Effector CD8-positive, alpha-beta T cell (primary cell): ENCODE results near the gene ST3GAL5.

Source experiments
- DNase-seq: peaks from one replicate; lab custom pipeline; 2025; lab: John Stamatoyannopoulos, UW

The ST3GAL5 gene

GRCh38 chr2:85866165-85866659, 22.6 kb downstream of the ST3GAL5 start:
- DNase-seq, result no peak

DNA sequence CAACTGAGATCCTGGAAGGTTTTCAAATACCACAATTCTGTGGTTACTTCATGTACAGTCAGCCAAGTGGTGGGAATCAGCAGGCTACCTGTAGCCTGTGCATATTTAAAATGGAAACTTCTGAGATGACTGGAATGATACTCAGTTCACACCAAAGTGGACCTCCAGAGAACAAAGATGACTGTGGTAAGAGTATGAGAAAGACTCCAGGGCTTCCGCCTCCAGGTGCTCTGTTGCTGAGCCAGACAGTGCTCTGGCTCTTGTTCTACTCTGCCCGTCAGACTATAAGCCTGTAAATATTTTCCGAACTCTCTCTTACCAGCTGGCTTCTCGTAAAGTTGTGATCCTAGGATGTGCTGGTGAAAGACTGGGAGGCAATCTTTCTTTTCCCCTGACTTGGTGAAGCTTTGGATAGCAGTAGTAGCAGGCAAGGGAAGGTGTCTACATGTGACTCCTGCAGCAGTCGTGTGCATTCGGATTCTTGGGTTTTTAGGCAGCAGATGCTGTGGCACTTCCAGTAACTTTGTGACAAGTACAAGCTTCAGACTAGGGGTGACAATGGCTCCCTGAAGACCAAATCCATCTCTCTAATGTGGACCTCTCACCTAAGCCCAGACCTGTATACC, 23.1 kb downstream of the ST3GAL5 start:
- DNase-seq, result no peak

- DNase-seq, result no peak
Observed at GRCh38 chr2:85864654-85865053, 24.1 kb downstream of the ST3GAL5 start.

- no peak for DNase-seq
Observed at GRCh38 chr2:85862426-85862825, 26.4 kb downstream of the ST3GAL5 start.

DNA sequence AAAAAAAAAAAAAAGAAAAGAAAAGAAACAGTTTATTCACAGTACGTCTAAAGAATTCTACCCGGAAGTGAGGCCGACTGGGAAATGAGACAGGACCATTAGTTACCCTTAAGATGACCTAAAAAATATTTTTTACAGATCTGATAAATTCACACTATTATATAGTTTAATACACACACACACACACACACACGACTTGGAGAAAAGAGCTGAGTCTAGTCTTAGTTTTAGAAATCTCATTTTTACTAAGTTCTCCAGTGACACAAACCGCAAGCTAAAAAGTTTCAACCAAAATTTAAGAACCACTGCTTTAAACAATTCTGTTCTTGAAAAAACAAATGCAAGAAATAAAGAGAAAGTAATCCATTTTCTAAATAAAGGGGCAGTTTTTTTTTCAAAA, 27.1 kb downstream of the ST3GAL5 start:
- no peak for DNase-seq

- DNase-seq, result no peak
Observed at GRCh38 chr2:85861180-85861579, 27.6 kb downstream of the ST3GAL5 start.

GRCh38 chr2:85858841-85859240, 29.9 kb downstream of the ST3GAL5 start:
- no peak for DNase-seq

GRCh38 chr2:85854897-85855296, 33.9 kb downstream of the ST3GAL5 start:
- DNase-seq, result no peak

DNA sequence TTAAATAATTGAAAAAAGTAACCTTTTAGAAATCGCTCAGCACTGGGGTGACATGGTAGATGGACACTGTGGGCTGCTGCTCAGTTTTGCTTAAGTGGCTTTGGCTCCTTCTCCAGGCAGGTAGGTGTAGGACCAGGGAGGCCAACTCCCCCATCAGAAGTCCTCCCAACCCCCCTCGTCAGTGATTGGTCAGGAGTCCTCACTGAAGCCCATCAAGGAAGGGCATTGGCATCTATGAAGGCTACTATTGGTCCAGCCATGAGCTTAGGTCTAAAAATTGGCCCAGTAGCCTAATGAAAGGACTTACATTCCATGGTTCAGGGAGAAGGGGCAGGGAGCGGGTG, 34.7 kb downstream of the ST3GAL5 start:
- no peak for DNase-seq

DNA sequence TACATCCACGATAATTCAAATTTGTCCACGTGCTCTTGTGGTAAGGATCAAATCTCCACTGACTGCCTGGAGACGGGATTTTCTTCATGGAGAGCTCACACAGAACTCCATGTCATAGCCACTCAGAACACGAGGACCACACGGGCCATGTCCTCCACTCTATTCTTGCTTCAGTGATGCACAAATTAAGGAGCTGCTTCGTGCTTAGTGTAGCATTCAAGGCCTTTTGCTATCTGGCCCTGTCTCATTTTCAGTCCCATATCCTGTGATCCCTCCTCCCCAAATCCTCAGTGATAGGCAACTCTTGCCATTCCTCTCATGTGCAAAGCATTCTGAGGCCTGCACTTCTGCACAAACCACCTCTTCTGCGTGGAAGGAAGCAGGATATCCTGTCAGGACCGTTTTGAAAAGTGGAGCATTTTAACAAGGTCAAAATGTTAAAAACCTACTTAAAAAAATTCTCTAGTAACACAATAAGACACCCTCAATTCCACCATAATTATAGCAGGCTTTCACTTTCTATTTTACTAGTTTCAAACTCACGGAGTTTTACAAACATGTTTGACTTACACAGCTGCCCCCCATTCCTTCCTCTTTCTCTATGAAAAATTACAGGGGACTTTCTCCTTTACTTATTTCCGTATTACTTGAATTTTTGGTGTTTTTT, 35.2 kb downstream of the ST3GAL5 start:
- no peak for DNase-seq

GRCh38 chr2:85852937-85853498, 35.8 kb downstream of the ST3GAL5 start:
- peak; percentile 38 for DNase-seq

DNA sequence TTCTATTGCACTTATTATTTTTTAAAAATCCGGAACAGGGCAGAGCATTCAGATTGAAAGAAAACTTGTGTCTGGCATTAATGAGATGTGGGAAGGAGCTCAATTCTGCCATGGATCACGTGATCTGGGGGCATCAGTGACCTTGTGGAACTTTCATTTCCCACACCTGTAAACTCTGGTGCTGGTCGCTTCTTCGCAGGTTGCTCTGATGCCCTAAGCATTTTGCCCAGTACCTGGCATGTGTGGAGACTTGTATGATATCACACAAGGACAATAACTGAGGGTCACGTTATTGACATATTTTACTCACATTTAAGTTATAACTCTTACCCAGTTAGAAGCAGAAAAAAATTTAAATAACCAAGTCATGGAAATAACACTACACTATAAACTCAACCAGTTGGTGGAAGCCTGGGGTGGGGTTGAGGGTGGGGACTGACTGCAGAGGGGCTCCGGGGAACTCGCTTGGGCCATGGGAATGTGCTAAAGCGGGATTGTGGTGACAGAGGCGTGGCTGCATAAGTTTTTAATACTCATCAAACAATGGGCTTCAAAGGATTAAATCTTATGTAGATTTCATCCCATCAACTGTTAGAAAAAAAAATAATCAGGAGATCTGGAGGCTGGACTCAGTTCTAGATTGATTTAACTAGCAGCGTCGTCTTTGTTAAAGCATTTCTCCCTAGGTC, 36.5 kb downstream of the ST3GAL5 start:
- DNase-seq, result no peak

GRCh38 chr2:85851253-85852151, 37.3 kb downstream of the ST3GAL5 start:
- DNase-seq, result no peak

GRCh38 chr2:85850451-85850850, 38.3 kb downstream of the ST3GAL5 start:
- DNase-seq, result no peak

- DNase-seq, result no peak
Observed at GRCh38 chr2:85847051-85847588, 41.7 kb downstream of the ST3GAL5 start.

GRCh38 chr2:85846411-85846810, 42.4 kb downstream of the ST3GAL5 start:
- no peak for DNase-seq

GRCh38 chr2:85844486-85844885, 44.3 kb downstream of the ST3GAL5 start:
- DNase-seq, result no peak

DNA sequence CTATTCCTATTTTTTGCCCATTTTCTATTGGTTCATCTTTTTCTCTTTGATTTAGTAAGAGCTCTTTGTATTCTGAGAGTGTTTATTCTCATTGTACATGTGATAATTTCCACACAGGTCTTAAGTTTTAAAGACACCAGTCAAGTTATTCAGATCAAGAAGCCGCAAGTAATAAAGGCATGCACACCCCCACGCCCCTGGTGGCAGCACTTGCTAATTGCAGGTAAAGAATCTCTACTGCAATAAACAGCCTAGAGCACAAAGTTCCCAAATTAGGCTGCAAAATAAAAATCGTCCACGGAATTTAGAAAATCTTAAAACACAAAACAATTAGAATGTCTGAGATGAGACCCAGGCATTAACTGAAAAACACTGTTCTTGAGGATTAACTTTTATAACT, 45.2 kb downstream of the ST3GAL5 start:
- no peak for DNase-seq

- no peak for DNase-seq
Observed at GRCh38 chr2:85840091-85840490, 48.7 kb downstream of the ST3GAL5 start.

- DNase-seq, result no peak
Observed at GRCh38 chr2:85839461-85839860, 49.3 kb downstream of the ST3GAL5 start.

DNA sequence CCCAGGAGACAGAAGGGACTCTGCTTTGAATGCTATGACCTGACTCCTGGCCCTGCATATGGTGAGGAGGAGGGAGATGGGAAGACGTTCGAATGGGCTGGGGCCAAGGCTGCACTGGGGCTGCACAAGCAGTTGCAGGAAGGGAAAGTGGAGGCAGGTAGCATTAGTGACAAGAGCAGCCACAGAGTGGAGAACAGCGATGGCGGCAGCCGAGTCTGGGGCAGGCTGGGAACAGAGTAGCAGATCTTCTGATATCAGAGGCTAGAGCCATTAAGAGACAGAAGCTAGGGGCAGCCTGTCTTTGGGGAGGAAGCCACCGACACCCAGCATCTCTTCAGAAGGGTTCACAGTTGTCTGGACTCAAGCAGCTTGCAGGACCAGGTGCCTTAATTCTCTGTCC, 50.1 kb downstream of the ST3GAL5 start:
- DNase-seq, result no peak

DNA sequence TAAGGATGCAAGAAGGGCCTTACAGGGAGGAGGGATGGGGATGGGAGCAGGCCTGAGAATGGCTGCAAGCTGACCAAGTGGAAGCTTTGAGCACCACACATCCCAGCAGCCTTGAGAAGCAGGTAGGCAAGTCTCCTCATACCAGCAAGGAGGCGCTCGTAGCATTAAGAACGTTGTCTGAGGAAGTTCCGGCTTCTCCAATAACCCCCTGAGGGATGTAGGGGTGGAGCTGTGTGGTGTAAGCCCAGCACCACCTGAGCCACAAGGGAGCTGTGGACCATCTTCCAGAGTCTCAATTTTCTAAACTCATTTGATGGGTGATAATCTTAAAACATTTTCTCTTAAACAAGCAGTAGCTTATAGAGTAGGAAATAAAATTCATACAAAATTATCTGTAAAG, 50.6 kb downstream of the ST3GAL5 start:
- no peak for DNase-seq
